Central memory CD4-positive, alpha-beta T cell (primary cell): ENCODE data around the gene FOXP1.

Experiments used
- DNase-seq: peaks from one replicate; pipeline ENCODE4 v3.0.0; 2022

The FOXP1 gene

GRCh38 chr3:70919661-70920060, 663.9 kb downstream of the FOXP1 start:
- no peak for DNase-seq

- no peak for DNase-seq
Measured at GRCh38 chr3:70919091-70919490, 664.4 kb downstream of the FOXP1 start.

GRCh38 chr3:70916375-70917055, 667.0 kb downstream of the FOXP1 start:
- no peak for DNase-seq

- no peak for DNase-seq
Measured at GRCh38 chr3:70914862-70915261, 668.7 kb downstream of the FOXP1 start.

- no peak for DNase-seq
Measured at GRCh38 chr3:70911719-70912118, 671.8 kb downstream of the FOXP1 start.

- DNase-seq = no peak
Measured at GRCh38 chr3:70905491-70905890, 678.0 kb downstream of the FOXP1 start.
